GM18870 (cell line): ENCODE results near the gene KDM4C.
"Not testable (repeated sequence)": the region's sequence is repeated elsewhere in the genome, so short reads cannot be mapped to it uniquely, and the experiment has no call there.

Experiments used
- ATAC-seq: cut with Tn5 transposase; IDR thresholded peaks from one replicate; pipeline ENCODE4 v1.9.1; 2021; ENCODE audit warnings: moderate library complexity; ENCODE audit not compliant: unreplicated experiment

The KDM4C gene

GRCh38 chr9:6757456-6758247 is at the start of gene KDM4C:
KDM4C (plus strand) TSS chr9:6757973; CDS start chr9:6792989, 35,016 bp downstream.
- peak; percentile 73 for ATAC-seq

GRCh38 chr9:6708732-6709131 is 49.0 kb upstream of the KDM4C start:
- no peak for ATAC-seq

- ATAC-seq, result no peak
These were observed 46.4 kb upstream of the KDM4C start for GRCh38 chr9:6711403-6711802.

GRCh38 chr9:6712041-6712440 is 45.7 kb upstream of the KDM4C start:
- ATAC-seq, result no peak

GRCh38 chr9:6714176-6714575 is 43.6 kb upstream of the KDM4C start:
- ATAC-seq, result no peak

GRCh38 chr9:6715153-6715754 is 42.5 kb upstream of the KDM4C start:
- not testable (repeated sequence) for ATAC-seq

- no peak for ATAC-seq
These were observed 41.8 kb upstream of the KDM4C start for GRCh38 chr9:6715755-6716643.

- ATAC-seq, result no peak
These were observed 41.0 kb upstream of the KDM4C start for GRCh38 chr9:6716766-6717165.

- no peak for ATAC-seq
These were observed 33.8 kb upstream of the KDM4C start for GRCh38 chr9:6723881-6724420.

GRCh38 chr9:6733257-6733656 is 24.5 kb upstream of the KDM4C start:
- ATAC-seq, result no peak

GRCh38 chr9:6733831-6734230 is 23.9 kb upstream of the KDM4C start:
- no peak for ATAC-seq

- ATAC-seq, result no peak
These were observed 22.4 kb upstream of the KDM4C start for GRCh38 chr9:6735422-6735821.

GRCh38 chr9:6739218-6739617 is 18.6 kb upstream of the KDM4C start:
- ATAC-seq, result no peak

- not testable (repeated sequence) for ATAC-seq
These were observed 8.9 kb upstream of the KDM4C start for GRCh38 chr9:6748861-6749260.

- ATAC-seq, result not testable (repeated sequence)
These were observed 2.9 kb upstream of the KDM4C start for GRCh38 chr9:6754861-6755260.

- ATAC-seq, result peak; percentile 32
These were observed 679 bp upstream of the KDM4C start for GRCh38 chr9:6757132-6757455.

GRCh38 chr9:6758248-6758497 is 400 bp downstream of the KDM4C start:
- peak; percentile 7 for ATAC-seq

GRCh38 chr9:6758498-6759184 is 868 bp downstream of the KDM4C start:
- peak; percentile 24 for ATAC-seq

- peak; percentile 25 for ATAC-seq
These were observed 1.6 kb downstream of the KDM4C start for GRCh38 chr9:6759185-6759977.

GRCh38 chr9:6761306-6761705 is 3.5 kb downstream of the KDM4C start:
- ATAC-seq, result no peak
